Activated gamma-delta T cell treated with anti-CD3 and anti-CD28 coated beads, Interleukin-2, amount 50 U/mL, for 16 hours (primary cell): ENCODE data around the gene NFYC.
A peak's percentile ranks its signal among the peaks of the same experiment; 100 is the strongest.
"Not testable (repeated sequence)": the region's sequence is repeated elsewhere in the genome, so short reads cannot be mapped to it uniquely, and the experiment has no call there.

Source experiments
- DNase-seq: peaks from one replicate; pipeline ENCODE4 v3.0.0-alpha.2; 2020; ENCODE audit warnings: low read depth

Gene NFYC

GRCh38 chr1:40665335-40666171, 26.0 kb upstream of the NFYC start, which contains the start of gene RIMS3:
RIMS3 (minus strand) TSS chr1:40665682; CDS start chr1:40641925, 23,757 bp downstream.
- peak; percentile 73 for DNase-seq

- DNase-seq = peak; percentile 76
Measured at GRCh38 chr1:40668769-40669525, 22.6 kb upstream of the NFYC start.

GRCh38 chr1:40673452-40673851, 18.1 kb upstream of the NFYC start:
- no peak for DNase-seq

GRCh38 chr1:40676501-40676900, 15.0 kb upstream of the NFYC start:
- DNase-seq = no peak

- no peak for DNase-seq
Measured at GRCh38 chr1:40679165-40679953, 12.1 kb upstream of the NFYC start.

- DNase-seq = no peak
Measured at GRCh38 chr1:40684669-40685068, 6.8 kb upstream of the NFYC start.

GRCh38 chr1:40687059-40687458, 4.4 kb upstream of the NFYC start:
- no peak for DNase-seq

GRCh38 chr1:40687661-40688060, 3.8 kb upstream of the NFYC start:
- no peak for DNase-seq

- no peak for DNase-seq
Measured at GRCh38 chr1:40689737-40690136, 1.8 kb upstream of the NFYC start.

- no peak for DNase-seq
Measured at GRCh38 chr1:40690771-40691537, 550 bp upstream of the NFYC start.

- no peak for DNase-seq
Measured at GRCh38 chr1:40692429-40692895, 958 bp downstream of the NFYC start.

GRCh38 chr1:40693425-40693824, 1.9 kb downstream of the NFYC start:
- DNase-seq = no peak

GRCh38 chr1:40694353-40694874, 2.9 kb downstream of the NFYC start:
- no peak for DNase-seq

- DNase-seq = no peak
Measured at GRCh38 chr1:40696294-40696693, 4.8 kb downstream of the NFYC start.

- DNase-seq = no peak
Measured at GRCh38 chr1:40697436-40697835, 5.9 kb downstream of the NFYC start.

- DNase-seq = no peak
Measured at GRCh38 chr1:40699787-40700186, 8.3 kb downstream of the NFYC start.

- no peak for DNase-seq
Measured at GRCh38 chr1:40701684-40702083, 10.2 kb downstream of the NFYC start.

- not testable (repeated sequence) for DNase-seq
Measured at GRCh38 chr1:40702810-40703209, 11.3 kb downstream of the NFYC start.

GRCh38 chr1:40703316-40703715, 11.8 kb downstream of the NFYC start:
- no peak for DNase-seq

- no peak for DNase-seq
Measured at GRCh38 chr1:40704817-40705733, 13.6 kb downstream of the NFYC start.
